ENCODE data around the gene ATG14.
"Not testable (repeated sequence)": the region's sequence is repeated elsewhere in the genome, so short reads cannot be mapped to it uniquely, and the experiment has no call there.

Gene ATG14

GRCh38 chr14:55425091-55425490 lies 13.5 kb upstream of the ATG14 start:
- TF ChIP-seq CTCF (IDR thresholded peaks at IDR 0.05; ENCODE audit: control insufficient read depth, insufficient read depth, low read depth, low read length, missing control alignments): no peak
- no peak overlapping the region for H3K4me3 ChIP-seq (ENCODE audit: control insufficient read depth, low read depth, low read length)
- DNase-seq (ENCODE audit: low read depth): no peak

GRCh38 chr14:55423969-55424368 lies 12.3 kb upstream of the ATG14 start:
- TF ChIP-seq CTCF (IDR thresholded peaks at IDR 0.05; ENCODE audit: control insufficient read depth, insufficient read depth, low read depth, low read length, missing control alignments): no peak
- no peak for DNase-seq (ENCODE audit: low read depth)
- no peak overlapping the region for H3K4me3 ChIP-seq (ENCODE audit: control insufficient read depth, low read depth, low read length)

- not testable (repeated sequence) for H3K4me3 ChIP-seq (ENCODE audit: control insufficient read depth, low read depth, low read length); DNase-seq (ENCODE audit: low read depth)
Observed at GRCh38 chr14:55422338-55422737, 10.7 kb upstream of the ATG14 start.

GRCh38 chr14:55419663-55420062 lies 8.0 kb upstream of the ATG14 start:
- no peak for DNase-seq (ENCODE audit: low read depth)
- TF ChIP-seq CTCF (IDR thresholded peaks at IDR 0.05; ENCODE audit: control insufficient read depth, insufficient read depth, low read depth, low read length, missing control alignments): no peak
- H3K4me3 ChIP-seq (ENCODE audit: control insufficient read depth, low read depth, low read length): no peak overlapping the region

GRCh38 chr14:55418411-55418810 lies 6.8 kb upstream of the ATG14 start:
- no peak for DNase-seq (ENCODE audit: low read depth)
- TF ChIP-seq CTCF (IDR thresholded peaks at IDR 0.05; ENCODE audit: control insufficient read depth, insufficient read depth, low read depth, low read length, missing control alignments): no peak
- H3K4me3 ChIP-seq (ENCODE audit: control insufficient read depth, low read depth, low read length): no peak overlapping the region

GRCh38 chr14:55417955-55418354 lies 6.3 kb upstream of the ATG14 start:
- TF ChIP-seq CTCF (IDR thresholded peaks at IDR 0.05; ENCODE audit: control insufficient read depth, insufficient read depth, low read depth, low read length, missing control alignments): no peak
- no peak overlapping the region for H3K4me3 ChIP-seq (ENCODE audit: control insufficient read depth, low read depth, low read length)
- DNase-seq (ENCODE audit: low read depth): no peak

GRCh38 chr14:55416866-55417265 lies 5.2 kb upstream of the ATG14 start:
- H3K4me3 ChIP-seq (ENCODE audit: control insufficient read depth, low read depth, low read length): no peak overlapping the region
- DNase-seq (ENCODE audit: low read depth): no peak
- peak; percentile 42 for TF ChIP-seq CTCF (IDR thresholded peaks at IDR 0.05; ENCODE audit: control insufficient read depth, insufficient read depth, low read depth, low read length, missing control alignments)
